ENCODE measurements around the gene ALKBH2.

DNA sequence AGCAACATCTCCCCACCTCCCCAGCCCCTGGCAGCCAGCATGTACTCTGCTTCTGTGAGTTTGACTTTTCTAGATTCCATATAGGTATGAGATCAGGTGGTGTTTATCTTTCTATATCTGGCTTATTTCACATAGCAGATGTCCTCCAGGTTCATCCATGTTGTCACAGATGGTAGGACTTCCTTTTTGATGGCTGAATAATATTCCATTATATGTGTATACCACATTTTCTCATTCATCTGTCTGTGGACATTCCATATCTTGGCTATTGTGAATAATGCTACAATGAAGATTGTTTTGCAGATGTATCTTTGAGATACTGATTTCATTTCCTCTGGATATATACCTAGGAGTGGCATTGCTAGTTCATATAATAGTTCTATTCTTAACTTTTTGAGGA is 18.4 kb downstream of the ALKBH2 start:
- TF ChIP-seq, protein P1, sequence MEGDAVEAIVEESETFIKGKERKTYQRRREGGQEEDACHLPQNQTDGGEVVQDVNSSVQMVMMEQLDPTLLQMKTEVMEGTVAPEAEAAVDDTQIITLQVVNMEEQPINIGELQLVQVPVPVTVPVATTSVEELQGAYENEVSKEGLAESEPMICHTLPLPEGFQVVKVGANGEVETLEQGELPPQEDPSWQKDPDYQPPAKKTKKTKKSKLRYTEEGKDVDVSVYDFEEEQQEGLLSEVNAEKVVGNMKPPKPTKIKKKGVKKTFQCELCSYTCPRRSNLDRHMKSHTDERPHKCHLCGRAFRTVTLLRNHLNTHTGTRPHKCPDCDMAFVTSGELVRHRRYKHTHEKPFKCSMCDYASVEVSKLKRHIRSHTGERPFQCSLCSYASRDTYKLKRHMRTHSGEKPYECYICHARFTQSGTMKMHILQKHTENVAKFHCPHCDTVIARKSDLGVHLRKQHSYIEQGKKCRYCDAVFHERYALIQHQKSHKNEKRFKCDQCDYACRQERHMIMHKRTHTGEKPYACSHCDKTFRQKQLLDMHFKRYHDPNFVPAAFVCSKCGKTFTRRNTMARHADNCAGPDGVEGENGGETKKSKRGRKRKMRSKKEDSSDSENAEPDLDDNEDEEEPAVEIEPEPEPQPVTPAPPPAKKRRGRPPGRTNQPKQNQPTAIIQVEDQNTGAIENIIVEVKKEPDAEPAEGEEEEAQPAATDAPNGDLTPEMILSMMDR (IDR thresholded peaks at IDR 0.05 in 4 of 5, conservative IDR thresholded peaks at IDR 0.05 in 1 of 5) = no peak
- TF ChIP-seq POLR2A (IDR thresholded peaks at IDR 0.05) = no peak

Data from gastrocnemius medialis (tissue), 4 donors.